NB4 (cell line): ENCODE measurements around the gene UGGT1.

Source experiments
- CTCF ChIP-seq: IDR thresholded peaks from one replicate; pipeline ENCODE4 v1.5.1; 2012; ENCODE audit warnings: low read depth, low read length
- MAX ChIP-seq: IDR thresholded peaks from 2 replicates; pipeline ENCODE4 v1.6.1; 2011; ENCODE audit warnings: low read depth, low read length
- POLR2A ChIP-seq: IDR thresholded peaks from 2 replicates; pipeline ENCODE4 v1.6.1; 2011; ENCODE audit warnings: mild to moderate bottlenecking; ENCODE audit not compliant: insufficient read length; ENCODE audit errors: extremely low read depth

- TF ChIP-seq CTCF (no peak), POLR2A (no peak), MAX (no peak)
Observed at GRCh38 chr2:128179461-128179755, 88.4 kb downstream of the UGGT1 start.
